Measurements from ENCODE around the gene TMEM266.

- no peak for TF ChIP-seq ZNF274 (IDR thresholded peaks at IDR 0.05; ENCODE audit: low read depth, low read length)
- TF ChIP-seq YY1 (IDR thresholded peaks at IDR 0.05; ENCODE audit: insufficient read depth, insufficient read length): no peak
- TF ChIP-seq SUZ12 (IDR thresholded peaks at IDR 0.05; ENCODE audit: extremely low read depth, insufficient read depth, insufficient read length): no peak
Measured at GRCh38 chr15:76206325-76206976, 146.7 kb downstream of the TMEM266 start.
